HG02938 (cell line): Measurements from ENCODE around the gene AOPEP.
A peak's percentile ranks its signal among the peaks of the same experiment; 100 is the strongest.

Experiments
- ATAC-seq: cut with Tn5 transposase; IDR thresholded peaks from one replicate; pipeline ENCODE4 v1.9.1; 2021; ENCODE audit warnings: mild to moderate bottlenecking, moderate library complexity; ENCODE audit not compliant: unreplicated experiment

AOPEP gene

GRCh38 chr9:94808926-94809700 is 82.6 kb downstream of the AOPEP start:
- no peak for ATAC-seq

GRCh38 chr9:94809778-94810177 is 83.3 kb downstream of the AOPEP start:
- no peak for ATAC-seq

GRCh38 chr9:94811074-94811473 is 84.6 kb downstream of the AOPEP start:
- ATAC-seq: no peak

GRCh38 chr9:94812343-94812742 is 85.8 kb downstream of the AOPEP start:
- ATAC-seq: no peak

- ATAC-seq: no peak
Observed at GRCh38 chr9:94813379-94813778, 86.9 kb downstream of the AOPEP start.

GRCh38 chr9:94817291-94818177 is 91.0 kb downstream of the AOPEP start:
- ATAC-seq: no peak

GRCh38 chr9:94818178-94818541 is 91.7 kb downstream of the AOPEP start:
- ATAC-seq: no peak

- ATAC-seq: no peak
Observed at GRCh38 chr9:94819161-94819687, 92.7 kb downstream of the AOPEP start.

- peak; percentile 89 for ATAC-seq
Observed at GRCh38 chr9:94821098-94821887, 94.8 kb downstream of the AOPEP start.

- ATAC-seq: no peak
Observed at GRCh38 chr9:94822273-94822672, 95.8 kb downstream of the AOPEP start.

GRCh38 chr9:94823710-94824109 is 97.2 kb downstream of the AOPEP start:
- no peak for ATAC-seq

GRCh38 chr9:94824411-94824810 is 97.9 kb downstream of the AOPEP start:
- ATAC-seq: no peak

GRCh38 chr9:94824913-94825610 is 98.6 kb downstream of the AOPEP start:
- no peak for ATAC-seq

GRCh38 chr9:94825611-94825958 is 99.1 kb downstream of the AOPEP start:
- no peak for ATAC-seq

- ATAC-seq: no peak
Observed at GRCh38 chr9:94826044-94826443, 99.5 kb downstream of the AOPEP start.

GRCh38 chr9:94826644-94827410 is 100.3 kb downstream of the AOPEP start:
- ATAC-seq: no peak

GRCh38 chr9:94827584-94828304 is 101.2 kb downstream of the AOPEP start:
- ATAC-seq: no peak

GRCh38 chr9:94829380-94830070 is 103.0 kb downstream of the AOPEP start:
- ATAC-seq: no peak
